Stimulated activated CD8-positive, alpha-beta memory T cell treated with anti-CD3 and anti-CD28 coated beads, Interleukin-12 subunit alpha, Interleukin-12 subunit beta, amount 100 ng/mL, for 4 hours (primary cell): ENCODE data around the gene TIPRL.
"Not testable (repeated sequence)": the region's sequence is repeated elsewhere in the genome, so short reads cannot be mapped to it uniquely, and the experiment has no call there.

Experiments
- DNase-seq: peaks from one replicate; pipeline ENCODE4 v3.0.0-alpha.2; 2020; ENCODE audit warnings: low read depth

The TIPRL gene

GRCh38 chr1:168178638-168179437, at the start of gene TIPRL:
TSS of gene TIPRL (plus strand) at chr1:168178962. CDS start at chr1:168179078, 116 bp downstream.
- DNase-seq = peak; percentile 87

DNA sequence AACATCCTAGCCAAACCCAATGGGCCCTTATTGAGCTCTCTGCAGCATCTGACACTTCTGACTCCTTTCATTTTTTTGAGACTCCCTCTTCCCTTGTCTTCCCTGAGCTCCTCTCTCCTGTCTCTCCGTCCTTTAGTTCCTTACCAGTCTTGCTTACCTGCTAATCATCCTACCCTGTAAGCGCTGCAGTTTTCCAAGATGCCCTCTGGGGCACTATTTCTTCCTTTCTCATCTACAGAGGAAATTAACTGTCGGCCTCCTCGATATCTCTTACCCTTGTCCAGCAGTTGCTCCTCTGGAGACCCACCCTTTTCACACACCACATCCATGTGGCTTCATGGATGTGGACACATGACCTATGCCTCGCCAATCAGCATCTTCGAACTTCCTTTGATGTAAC, 48.8 kb upstream of the TIPRL start:
- no peak for DNase-seq

DNA sequence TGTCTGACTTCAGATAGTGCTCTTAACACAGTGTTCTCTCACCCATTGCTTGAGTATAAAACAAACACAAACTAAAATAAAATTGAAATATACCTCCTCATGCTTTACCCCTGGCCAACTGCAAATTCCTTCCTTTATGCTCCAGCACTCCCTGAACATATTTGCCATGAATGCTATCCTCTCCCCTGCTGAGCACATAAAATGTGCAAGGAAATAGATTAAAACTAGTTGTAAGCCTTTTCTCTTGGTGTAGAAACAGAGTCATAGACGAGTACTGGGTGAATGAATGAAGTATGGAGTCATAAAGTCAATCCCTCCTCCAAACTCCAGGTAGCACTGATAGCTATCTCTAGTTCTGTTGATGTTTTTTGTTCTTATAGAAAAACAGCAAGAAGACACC, 44.6 kb upstream of the TIPRL start:
- no peak for DNase-seq

GRCh38 chr1:168134642-168135041, 44.1 kb upstream of the TIPRL start:
- DNase-seq = no peak

DNA sequence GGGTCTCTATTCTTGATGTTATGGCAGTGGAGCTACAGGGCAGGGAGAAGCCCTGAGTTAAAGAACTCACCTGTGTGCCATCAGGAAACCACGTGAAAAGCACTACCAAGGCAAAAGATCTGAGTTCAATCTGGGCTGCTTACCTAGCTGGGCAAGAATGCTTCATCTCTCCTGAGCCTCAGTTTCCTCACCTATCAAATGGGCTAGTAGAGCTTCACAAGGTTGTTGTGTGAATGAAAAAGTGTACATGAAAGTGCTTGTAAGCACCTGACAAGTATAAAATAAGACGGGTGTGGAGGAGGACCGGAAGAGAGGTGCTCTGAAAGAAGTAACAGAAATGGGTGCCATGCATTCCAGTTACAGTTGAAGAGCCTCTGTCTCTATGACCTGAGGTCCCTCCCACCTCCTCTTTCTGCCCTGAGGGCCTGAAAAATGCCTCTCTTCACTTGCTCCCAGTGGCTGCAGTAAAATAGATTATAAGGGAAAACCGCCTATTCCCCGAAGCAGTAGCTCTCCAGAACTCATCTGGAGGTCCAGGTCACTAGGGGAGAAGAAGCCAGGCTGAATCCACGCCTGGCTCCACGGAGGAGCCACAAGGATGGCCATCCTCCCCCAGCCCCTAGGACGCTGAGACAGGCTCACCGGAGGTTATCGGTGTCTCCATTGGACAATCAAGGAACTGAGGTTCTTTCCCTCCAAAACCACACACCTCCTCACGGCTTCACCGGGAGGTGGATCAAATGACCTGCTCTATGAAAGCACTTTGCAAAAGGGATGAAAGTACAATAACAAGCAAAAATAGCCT, 43.4 kb upstream of the TIPRL start:
- DNase-seq = no peak

DNA sequence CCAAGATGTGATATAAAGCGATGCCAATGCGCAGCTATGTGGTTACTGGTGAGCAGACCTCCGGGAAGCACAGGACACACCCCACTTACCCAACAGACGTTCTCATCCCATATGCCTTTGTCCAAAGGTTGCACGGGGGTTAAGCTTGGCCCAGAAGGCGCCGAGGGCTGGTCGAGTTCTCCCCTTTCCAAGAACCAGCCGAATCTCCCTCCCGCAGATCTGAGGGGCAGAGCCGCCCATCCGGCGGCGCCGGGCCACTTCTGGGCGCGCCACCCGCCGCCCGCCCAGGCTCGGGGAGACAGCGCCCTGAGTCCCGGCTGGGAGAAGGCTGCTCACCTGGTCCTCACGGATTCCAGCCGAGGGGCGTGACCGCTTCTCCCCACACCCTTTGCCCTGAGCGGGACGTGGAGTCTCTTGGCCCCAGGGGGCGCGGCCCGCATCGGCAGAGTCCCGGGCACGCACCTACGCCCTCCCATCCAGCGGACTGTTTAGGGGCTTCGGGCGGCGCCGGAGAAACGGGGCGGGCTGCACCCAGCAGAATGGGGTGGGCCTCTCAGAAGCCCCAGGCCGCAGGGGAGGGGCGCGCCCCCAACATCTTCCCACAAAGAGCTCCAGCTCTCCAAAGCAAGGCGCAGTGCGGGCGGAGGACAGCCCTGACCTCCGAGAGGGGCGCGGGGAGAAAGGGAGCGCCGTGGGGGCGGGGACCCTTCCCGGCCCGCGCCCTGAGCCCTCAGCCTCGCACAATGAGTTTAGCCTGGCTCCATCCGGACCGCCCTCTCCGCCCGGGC, 42.6 kb upstream of the TIPRL start:
- no peak for DNase-seq

DNA sequence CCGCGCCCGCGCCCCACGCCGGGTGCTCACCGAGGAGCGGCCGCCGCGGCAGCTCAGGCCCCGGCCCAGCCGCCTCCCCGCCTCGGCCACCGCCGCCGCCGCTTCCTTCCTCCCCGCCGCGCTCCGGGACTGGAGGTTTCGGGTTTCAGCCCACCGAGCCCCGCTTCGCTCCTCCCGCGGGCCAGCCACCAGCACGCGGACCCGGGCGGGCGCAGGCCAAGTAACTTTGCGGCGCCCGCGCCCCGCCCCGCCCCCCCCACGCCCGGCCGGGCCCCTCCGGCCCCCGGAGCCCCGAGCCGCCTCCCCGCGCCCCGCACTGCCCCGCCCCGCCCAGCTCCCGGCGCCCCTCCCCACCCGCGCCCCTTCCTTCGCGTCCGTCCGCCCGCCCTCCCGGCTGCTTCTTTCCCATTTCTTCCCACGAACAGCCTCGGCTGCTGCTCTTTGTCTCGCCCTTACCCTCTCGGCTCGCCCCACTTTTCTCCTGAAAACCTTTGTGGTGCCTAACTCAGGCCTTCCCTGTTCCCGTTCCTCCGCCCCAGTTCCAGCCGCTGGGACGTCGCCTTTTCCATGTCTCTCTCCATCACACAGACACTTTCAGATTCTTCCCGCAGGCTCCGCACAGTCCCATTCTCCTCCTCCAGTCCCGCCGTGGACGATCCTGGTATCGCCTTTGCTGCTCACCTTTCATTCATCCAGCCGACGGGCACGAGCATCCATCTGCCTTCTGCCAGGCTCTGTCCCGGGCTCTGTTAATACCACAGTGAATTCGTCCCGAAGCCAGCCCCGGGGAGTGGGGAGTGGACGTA, 41.9 kb upstream of the TIPRL start, which contains the start of gene GPR161:
Gene GPR161 (minus strand): TSS at position 222 of the 806 bp plus-strand sequence. CDS start 32,080 bp downstream, outside the sequence.
- peak; percentile 3 for DNase-seq

- no peak for DNase-seq
Measured at GRCh38 chr1:168137515-168137821, 41.3 kb upstream of the TIPRL start.

- no peak for DNase-seq
Measured at GRCh38 chr1:168138134-168138533, 40.6 kb upstream of the TIPRL start.

- DNase-seq = no peak
Measured at GRCh38 chr1:168139070-168139469, 39.7 kb upstream of the TIPRL start.

DNA sequence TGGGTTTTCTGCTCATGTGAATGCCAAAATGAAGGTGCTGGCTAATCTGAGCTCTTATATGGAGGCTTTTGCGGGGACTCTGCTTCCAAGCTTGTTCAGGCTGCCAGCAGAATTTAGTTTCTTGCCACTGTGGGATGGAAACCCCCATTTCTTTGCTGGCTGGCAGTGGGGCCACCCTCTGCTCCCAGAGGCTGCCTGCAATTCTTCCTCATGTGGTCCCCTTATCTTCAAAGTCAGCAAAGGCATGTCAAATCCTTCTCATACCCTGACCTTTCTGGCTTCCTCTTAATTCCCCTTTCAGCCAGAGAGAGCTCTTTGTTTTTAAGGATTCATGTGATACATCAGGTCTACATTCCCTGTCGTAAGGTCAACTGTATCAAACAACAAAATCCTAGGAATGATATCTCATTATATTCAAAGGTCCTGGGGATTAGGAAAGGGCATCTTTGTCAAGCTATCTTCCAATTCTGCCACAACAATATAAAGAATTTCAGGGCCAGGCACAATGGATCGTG, 36.8 kb upstream of the TIPRL start:
- no peak for DNase-seq

- DNase-seq = peak; percentile 64
Measured at GRCh38 chr1:168145184-168146159, 33.3 kb upstream of the TIPRL start.

DNA sequence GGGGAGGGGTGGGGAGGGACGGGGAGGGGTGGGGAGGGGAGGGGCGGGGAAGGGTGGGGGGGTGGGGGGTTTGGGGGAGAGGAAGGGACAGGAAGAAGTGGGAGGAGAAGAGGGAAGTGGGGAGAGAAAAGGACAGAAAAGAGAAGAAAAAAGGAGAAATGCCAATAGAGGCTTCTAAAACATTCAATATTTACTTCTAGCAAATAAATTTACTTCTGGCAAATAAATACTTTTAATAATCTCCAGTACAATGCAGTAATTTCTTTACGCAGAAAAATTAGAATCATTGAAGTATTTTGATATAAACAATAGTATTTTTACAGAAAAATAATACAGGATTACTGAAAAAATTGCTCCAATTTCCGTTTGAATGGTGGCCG, 32.6 kb upstream of the TIPRL start:
- DNase-seq = no peak

DNA sequence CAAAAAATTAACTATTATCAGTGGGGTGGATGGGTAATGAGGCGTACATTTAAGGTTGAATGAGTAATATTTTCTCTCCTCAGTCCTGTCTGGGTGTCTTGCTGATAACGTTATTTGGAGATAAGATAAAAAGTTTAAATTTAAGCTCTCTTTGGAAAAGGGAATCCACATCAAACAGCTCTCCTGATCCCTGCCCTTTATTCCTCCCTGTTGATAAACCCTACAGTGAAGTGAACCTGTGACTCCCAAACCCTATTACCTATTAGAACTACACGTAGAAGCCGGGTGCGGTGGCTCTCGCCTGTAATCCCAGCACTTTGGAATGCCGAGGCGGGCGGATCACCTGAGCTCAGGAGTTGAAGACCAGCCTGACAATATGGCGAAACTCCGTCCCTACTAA, 32.1 kb upstream of the TIPRL start:
- DNase-seq = no peak

- no peak for DNase-seq
Measured at GRCh38 chr1:168148916-168149315, 29.8 kb upstream of the TIPRL start.

DNA sequence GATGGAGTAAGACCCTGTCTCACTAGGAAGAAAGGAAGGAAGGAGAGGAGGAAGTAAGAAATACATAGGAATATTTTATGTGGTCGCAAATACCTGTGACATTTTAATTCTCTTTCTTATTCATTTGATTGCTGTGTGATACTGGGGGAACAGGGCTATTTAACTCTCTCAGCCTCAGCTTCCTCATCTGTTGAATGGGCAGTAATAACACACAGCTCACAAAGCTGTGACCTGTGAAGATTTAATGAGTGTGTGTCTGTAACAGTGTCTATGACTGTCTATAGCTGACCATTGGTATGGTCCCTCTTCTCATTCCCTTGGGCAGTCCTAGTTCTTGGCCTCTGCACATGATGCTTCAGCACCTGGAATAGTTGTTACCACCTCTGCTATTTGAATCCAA, 28.5 kb upstream of the TIPRL start:
- DNase-seq = no peak

DNA sequence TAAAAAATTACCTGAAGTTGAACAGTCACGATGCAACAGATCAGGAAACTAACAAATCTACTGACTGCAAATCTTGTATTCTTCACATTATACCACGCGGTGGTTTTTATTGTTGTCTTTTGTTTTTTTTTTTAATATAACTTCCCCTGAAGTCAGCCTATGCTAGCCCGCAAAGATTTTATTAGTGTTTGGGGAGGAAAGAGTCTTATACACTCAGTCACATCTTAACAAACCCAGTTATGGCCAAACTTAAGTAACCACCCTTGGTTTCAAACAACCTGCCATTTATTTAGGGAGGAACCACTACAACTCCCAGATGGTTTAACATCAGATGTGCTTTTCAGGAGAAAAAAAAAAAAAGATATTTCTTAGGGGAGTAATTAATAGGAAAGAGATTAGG, 26.8 kb upstream of the TIPRL start:
- DNase-seq = no peak

DNA sequence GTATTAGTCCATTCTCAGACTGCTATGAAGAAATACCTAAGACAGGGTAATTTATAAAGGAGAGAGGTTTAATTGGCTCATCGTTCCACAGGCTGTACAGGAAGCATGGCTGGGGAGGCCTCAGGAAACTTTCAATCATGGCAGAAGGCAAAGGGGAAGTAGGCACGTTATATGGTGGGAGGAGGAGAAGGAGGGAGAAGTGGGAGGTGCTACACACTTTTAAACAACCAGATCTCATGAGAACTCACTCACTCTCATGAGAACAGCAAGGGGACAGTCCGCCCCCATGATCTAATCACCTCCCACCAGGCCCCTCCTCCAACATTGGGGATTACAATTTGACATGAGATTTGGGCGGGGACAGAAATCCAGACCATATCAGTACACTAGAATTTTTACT, 24.1 kb upstream of the TIPRL start:
- DNase-seq = not testable (repeated sequence)

GRCh38 chr1:168155910-168156309, 22.9 kb upstream of the TIPRL start:
- DNase-seq = no peak

DNA sequence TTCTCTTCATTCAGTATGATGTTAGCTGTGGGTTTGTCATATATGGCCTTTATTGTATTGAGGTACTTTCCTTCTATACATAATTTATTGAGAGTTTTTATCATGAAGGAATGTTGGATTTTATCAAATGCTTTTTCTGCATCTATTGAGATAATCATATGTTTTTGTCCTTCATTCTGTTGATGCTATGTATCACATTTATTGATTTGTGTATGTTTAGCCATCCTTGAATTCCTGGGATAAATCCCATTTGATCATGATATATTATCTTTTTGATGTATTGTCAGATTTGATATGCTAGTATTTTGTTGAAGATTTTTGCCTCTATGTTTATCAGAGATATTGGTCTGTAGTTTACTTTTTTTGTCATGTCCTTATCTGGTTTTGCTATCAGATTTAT, 21.1 kb upstream of the TIPRL start:
- no peak for DNase-seq
